ENCODE measurements around the gene GMPR.
"Not testable (repeated sequence)": the region's sequence is repeated elsewhere in the genome, so short reads cannot be mapped to it uniquely, and the experiment has no call there.

Gene GMPR

GRCh38 chr6:16238057-16238962, at the start of gene GMPR:
TSS of gene GMPR (plus strand) at chr6:16238587. CDS start at chr6:16238694, 107 bp downstream.
- DNase-seq = peak; percentile 75

GRCh38 chr6:16190214-16190613, 48.2 kb upstream of the GMPR start:
- no peak for DNase-seq

GRCh38 chr6:16196260-16196983, 42.0 kb upstream of the GMPR start:
- no peak for DNase-seq

- no peak for DNase-seq
These were observed 41.3 kb upstream of the GMPR start for GRCh38 chr6:16196984-16197546.

GRCh38 chr6:16198061-16198705, 40.2 kb upstream of the GMPR start:
- DNase-seq = no peak

- no peak for DNase-seq
These were observed 38.6 kb upstream of the GMPR start for GRCh38 chr6:16199804-16200203.

- DNase-seq = no peak
These were observed 38.0 kb upstream of the GMPR start for GRCh38 chr6:16200321-16200883.

GRCh38 chr6:16201706-16202105, 36.7 kb upstream of the GMPR start:
- DNase-seq = no peak

- no peak for DNase-seq
These were observed 33.6 kb upstream of the GMPR start for GRCh38 chr6:16204653-16205376.

GRCh38 chr6:16205377-16206144, 32.8 kb upstream of the GMPR start:
- DNase-seq = no peak

- DNase-seq = peak; percentile 61
These were observed 31.8 kb upstream of the GMPR start for GRCh38 chr6:16206595-16207037.

GRCh38 chr6:16208989-16209388, 29.4 kb upstream of the GMPR start:
- no peak for DNase-seq

GRCh38 chr6:16209539-16209938, 28.8 kb upstream of the GMPR start:
- DNase-seq = no peak

- no peak for DNase-seq
These were observed 26.1 kb upstream of the GMPR start for GRCh38 chr6:16212276-16212675.

- DNase-seq = no peak
These were observed 21.8 kb upstream of the GMPR start for GRCh38 chr6:16216501-16217155.

GRCh38 chr6:16217156-16217721, 21.1 kb upstream of the GMPR start:
- DNase-seq = no peak

GRCh38 chr6:16222826-16223225, 15.6 kb upstream of the GMPR start:
- no peak for DNase-seq

- no peak for DNase-seq
These were observed 15.0 kb upstream of the GMPR start for GRCh38 chr6:16223362-16223761.

GRCh38 chr6:16224409-16224808, 14.0 kb upstream of the GMPR start:
- no peak for DNase-seq

- not testable (repeated sequence) for DNase-seq
These were observed 13.2 kb upstream of the GMPR start for GRCh38 chr6:16225062-16225731.
